HG03175 (cell line): Measurements from ENCODE around the gene CA10.

ENCODE experiments used
- ATAC-seq: cut with Tn5 transposase; IDR thresholded peaks from one replicate; pipeline ENCODE4 v1.9.1; 2021; ENCODE audit warnings: mild to moderate bottlenecking, moderate library complexity; ENCODE audit not compliant: unreplicated experiment

CA10 gene

GRCh38 chr17:52147872-52148271 lies 10.6 kb downstream of the CA10 start:
- peak; percentile 69 for ATAC-seq

GRCh38 chr17:52147431-52147830 lies 11.1 kb downstream of the CA10 start:
- no peak for ATAC-seq

- ATAC-seq, result no peak
Measured at GRCh38 chr17:52145476-52145875, 13.0 kb downstream of the CA10 start.

GRCh38 chr17:52143542-52143941 lies 15.0 kb downstream of the CA10 start:
- ATAC-seq, result no peak

GRCh38 chr17:52140601-52141000 lies 17.9 kb downstream of the CA10 start:
- no peak for ATAC-seq

GRCh38 chr17:52138752-52139151 lies 19.8 kb downstream of the CA10 start:
- no peak for ATAC-seq

GRCh38 chr17:52138350-52138749 lies 20.2 kb downstream of the CA10 start:
- ATAC-seq, result no peak

GRCh38 chr17:52136166-52136565 lies 22.3 kb downstream of the CA10 start:
- ATAC-seq, result no peak

GRCh38 chr17:52134641-52135040 lies 23.9 kb downstream of the CA10 start:
- ATAC-seq, result no peak

- ATAC-seq, result no peak
Measured at GRCh38 chr17:52128721-52129120, 29.8 kb downstream of the CA10 start.

GRCh38 chr17:52124993-52125392 lies 33.5 kb downstream of the CA10 start:
- no peak for ATAC-seq

GRCh38 chr17:52124561-52124960 lies 34.0 kb downstream of the CA10 start:
- ATAC-seq, result no peak

GRCh38 chr17:52120465-52120864 lies 38.0 kb downstream of the CA10 start:
- no peak for ATAC-seq

GRCh38 chr17:52110923-52111581 lies 47.5 kb downstream of the CA10 start:
- ATAC-seq, result no peak

GRCh38 chr17:52106638-52107261 lies 51.8 kb downstream of the CA10 start:
- peak; percentile 64 for ATAC-seq

- ATAC-seq, result no peak
Measured at GRCh38 chr17:52106072-52106471, 52.4 kb downstream of the CA10 start.

- ATAC-seq, result no peak
Measured at GRCh38 chr17:52105591-52105990, 52.9 kb downstream of the CA10 start.

- no peak for ATAC-seq
Measured at GRCh38 chr17:52096056-52096455, 62.5 kb downstream of the CA10 start.

GRCh38 chr17:52084176-52084575 lies 74.3 kb downstream of the CA10 start:
- no peak for ATAC-seq

GRCh38 chr17:52079496-52079895 lies 79.0 kb downstream of the CA10 start:
- no peak for ATAC-seq

GRCh38 chr17:52071712-52072111 lies 86.8 kb downstream of the CA10 start:
- ATAC-seq, result no peak

GRCh38 chr17:52064791-52065211 lies 93.7 kb downstream of the CA10 start:
- ATAC-seq, result no peak

- no peak for ATAC-seq
Measured at GRCh38 chr17:52049496-52049895, 109.0 kb downstream of the CA10 start.
